HG02938 (cell line): Measurements from ENCODE around the gene ZBTB8B.
"Not testable (repeated sequence)": the region's sequence is repeated elsewhere in the genome, so short reads cannot be mapped to it uniquely, and the experiment has no call there.

Experiments
- ATAC-seq: cut with Tn5 transposase; IDR thresholded peaks from one replicate; pipeline ENCODE4 v1.9.1; 2021; ENCODE audit warnings: mild to moderate bottlenecking, moderate library complexity; ENCODE audit not compliant: unreplicated experiment

ZBTB8B gene

DNA sequence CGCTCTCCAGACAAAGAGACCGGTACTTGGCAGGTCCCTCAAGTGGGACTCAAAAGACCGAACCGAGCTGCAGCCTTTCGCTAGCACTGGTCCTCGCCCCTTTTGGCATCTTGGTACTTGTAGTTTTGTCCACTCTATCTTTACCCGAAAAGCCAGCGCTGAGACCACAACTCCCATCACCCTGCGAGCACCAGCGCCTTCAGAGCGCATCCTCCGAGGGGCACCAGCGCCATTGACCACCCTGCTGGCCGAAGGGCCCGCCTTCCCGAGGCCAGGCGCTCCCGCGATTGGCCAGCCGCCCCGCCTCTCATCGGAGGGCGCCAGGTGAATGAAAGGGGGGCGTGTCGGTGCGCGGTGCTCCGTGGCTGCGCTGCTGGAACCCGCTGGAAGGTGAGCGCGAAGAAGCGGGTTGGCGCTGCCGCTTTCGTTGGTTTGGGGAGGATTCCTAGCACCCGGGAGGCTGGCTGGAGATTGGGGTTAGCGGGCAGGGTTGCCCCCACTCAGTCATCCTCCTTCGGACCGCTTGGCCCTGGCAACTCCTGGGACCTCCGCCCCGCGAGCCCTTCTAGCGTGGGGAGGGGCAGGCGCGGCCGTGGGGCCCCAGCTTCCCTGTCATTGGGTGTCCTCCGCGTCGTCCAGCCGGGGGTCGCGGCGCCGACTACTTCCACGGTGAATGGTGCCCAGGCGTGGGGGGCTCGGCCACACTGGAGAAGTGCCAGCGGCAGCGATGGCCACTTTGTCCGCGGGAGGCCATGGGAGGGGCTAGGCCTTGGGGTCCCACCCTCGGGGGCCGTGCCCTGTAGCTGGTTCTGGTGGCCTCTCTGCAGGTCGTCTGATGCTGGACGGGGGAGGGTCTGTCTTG, at the start of gene ZBTB8B:
ZBTB8B (plus strand) TSS at position 357 of the 862 bp plus-strand sequence. CDS start 5,553 bp downstream, outside the sequence.
- ATAC-seq = no peak

DNA sequence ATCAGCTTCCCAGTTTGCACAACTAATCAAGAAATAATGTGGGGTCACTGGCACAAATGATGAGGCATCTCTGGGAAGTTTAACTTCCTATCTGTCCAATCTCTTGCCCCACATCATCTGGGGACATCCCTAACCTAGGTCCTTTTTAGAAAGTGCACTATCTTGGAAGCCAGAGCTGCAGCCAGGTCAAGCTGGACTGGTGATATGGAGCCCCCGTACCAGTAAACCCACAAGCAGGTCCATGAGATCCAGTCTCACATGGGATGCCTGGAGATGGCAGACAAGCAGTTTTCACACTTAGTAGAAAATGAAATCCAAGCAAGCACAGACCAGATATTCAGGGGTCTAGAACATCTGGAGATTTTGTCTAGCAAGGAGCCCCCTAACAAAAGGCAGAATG, 43.1 kb upstream of the ZBTB8B start:
- ATAC-seq = no peak

DNA sequence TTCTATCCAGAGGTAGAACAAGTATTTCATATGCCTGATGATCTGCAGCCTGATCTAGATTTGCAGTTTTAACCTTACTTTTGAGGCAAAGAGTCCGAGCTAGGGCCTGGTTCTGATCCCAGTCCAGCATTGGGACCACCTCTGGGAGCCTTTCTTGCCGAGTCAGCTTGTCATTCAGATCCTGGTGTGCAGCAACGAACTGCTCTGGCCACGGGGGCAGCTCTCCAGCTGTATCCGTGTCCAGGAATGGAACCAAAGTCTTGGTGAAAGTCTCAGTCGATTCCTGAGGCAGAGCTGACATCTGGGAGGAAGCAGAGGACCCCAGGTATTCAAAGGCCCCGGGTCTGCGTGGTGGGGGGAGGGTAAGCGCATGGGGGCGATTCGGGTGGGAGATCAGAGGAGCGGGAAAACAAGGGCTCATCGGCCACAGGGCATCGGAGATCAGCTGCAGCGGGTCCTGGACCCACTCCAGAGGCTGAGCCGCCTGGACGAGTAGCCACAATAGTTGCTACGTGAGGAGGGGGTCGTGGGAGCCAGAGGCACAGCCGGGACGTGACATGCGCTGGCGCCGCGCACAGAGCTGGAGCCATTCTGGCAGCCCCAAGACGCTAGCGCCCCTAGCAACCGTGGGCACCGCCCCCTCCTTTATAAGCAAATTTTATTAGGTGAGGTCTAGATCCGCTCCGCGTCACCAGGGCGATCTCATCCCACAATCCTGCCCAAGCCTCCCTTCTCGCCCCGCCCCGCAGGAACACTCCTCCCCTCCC, 38.2 kb upstream of the ZBTB8B start:
- ATAC-seq = no peak

DNA sequence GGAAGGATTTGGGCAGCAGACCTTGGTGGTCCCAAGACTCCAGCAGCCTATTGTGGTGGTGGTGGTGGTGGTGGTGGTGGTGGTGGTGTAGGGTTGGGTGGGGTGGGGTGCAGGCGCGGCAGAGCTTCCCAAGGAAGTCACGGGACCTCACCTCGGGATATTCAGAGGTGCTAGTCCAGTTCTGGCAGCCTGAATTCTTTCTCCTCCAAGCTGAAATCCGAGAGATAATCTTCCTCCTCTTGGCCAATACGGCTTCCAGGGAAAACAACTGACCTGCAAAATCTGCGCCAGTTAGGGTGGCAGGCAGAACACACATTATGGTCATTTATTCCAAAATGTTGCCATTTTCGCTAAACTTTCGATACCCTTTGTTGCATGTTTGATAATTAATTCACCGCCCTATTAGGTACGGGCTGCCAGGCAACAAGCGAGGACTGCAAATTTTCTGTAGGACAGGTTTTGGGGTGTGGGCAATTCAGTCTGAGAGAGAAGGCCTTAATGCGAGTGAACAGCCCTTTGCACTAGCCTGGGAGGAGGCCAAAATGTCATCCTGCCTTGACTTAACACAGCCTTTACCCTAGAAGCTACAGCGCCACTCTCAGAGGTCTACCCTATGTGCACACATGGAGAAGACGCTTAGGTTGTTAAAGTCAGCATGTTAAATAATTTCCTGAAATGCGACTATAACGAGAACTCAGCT, 37.5 kb upstream of the ZBTB8B start:
- no peak for ATAC-seq

DNA sequence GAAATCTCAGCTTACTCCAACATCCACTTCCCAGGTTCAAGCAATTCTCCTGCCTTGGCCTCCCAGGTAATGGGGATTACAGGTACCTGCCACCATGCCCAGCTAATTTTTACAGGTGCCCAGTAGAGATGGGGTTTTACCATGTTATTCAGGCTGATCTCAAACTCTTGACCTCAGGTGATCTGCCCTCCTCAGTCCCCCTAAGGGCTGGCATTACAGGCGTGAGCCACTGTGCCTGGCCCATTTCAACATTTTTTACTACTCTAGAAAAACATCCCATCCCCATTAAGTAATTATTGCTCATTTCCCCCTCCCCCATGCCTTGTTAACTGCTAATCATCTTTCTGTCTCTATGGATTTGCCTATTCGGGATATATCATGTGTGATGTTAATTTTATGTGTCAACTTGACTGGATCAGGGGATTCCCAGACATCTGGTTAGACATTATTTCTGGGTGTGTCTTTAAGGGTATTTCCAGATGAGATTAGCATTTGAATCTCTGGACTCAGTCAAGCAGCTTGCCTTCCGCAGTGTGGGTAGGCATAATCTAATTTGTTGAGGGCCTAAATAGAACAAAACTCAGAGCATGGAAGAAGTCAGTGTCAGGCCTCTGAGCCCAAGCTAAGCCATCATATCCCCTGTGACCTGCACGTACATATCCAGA, 33.0 kb upstream of the ZBTB8B start:
- no peak for ATAC-seq

DNA sequence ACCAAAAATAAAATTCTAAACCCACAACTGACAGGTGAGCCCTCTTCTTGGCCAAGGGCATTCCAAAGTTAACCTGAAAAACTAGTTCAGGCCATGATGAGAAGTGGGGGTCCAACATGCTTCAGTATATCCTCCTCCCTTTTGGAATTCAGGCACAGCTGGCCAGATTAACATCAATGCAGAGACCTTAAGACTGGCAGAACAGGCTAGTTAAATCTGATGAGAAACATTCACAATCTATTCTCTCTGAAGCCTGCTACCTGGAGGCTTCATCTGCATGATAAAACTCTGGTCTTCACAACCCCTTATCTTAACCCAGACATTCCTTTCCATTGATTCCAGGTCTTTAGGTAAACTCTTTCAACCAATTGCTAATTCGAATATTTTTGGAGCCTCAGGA, 26.7 kb upstream of the ZBTB8B start:
- ATAC-seq = no peak

DNA sequence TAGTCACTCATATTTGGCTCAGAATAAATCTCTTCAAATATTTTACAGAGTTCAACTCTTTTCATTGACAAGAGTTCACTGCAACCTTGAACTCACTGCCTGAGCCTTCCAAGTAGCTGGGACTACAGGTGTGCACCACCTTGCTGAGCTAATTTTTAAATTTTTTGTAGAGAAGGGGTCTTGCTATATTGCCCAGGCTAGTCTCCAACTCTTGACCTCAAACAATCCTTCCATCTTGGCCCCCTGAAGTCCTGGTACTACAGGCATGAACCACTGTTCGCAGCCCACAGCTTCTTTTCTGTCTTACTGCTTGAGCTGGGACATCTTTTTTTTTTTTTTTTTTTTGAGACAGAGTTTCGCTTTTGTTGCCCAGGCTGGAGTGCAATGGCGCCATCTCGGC, 26.1 kb upstream of the ZBTB8B start:
- not testable (repeated sequence) for ATAC-seq

DNA sequence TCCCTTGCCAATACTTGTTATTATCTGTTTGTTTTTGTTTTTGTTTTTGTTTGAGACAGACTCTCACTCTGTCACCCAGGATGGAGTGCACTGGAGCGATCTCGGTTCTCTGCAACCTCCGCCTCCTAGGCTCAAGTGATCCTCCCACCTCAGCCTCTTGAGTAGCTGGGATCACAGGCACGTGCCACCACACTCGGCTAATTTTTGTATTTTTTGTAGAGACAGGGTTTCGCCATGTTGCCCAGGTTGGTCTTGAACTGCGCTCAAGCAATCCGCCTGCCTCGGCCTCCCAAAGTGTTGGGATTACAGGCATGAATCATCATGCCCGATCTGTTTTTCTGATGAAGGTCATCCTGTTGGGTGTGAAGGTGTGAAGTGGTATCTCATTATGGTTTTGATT, 23.4 kb upstream of the ZBTB8B start:
- ATAC-seq = not testable (repeated sequence)

DNA sequence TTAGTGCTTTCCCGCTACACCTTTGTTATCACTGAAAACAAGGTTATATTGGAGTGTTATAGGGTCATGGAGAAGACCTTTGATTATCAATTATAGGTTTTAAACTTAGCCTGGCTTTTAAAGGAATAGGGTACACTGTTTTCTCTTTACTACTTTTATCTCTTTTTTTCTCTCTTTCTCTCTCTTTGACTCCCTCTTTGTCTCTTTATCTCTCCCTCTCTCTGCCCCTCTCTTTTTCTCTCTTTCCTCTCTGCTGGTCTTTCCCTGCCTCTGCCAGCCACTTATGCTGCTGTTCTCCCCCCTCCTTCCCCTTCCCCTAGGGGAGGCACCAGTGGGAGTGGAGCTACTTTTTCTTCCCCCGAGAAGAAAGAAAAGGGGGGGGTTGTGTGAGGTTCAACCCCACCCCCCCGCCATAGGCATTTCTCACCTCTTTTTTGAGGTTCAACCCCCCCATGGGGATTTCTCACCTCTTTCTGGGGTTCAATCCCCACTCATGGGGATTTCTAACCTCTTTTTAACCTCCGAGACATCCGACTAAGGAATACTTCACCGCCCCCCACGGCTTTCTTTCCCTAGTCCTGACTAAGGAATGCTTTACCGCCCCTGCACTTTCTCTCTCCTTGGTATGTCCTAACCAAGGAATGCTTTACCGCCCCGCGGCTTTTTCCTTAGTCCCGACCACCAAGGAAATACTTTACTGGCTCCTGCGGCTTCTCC, 17.2 kb upstream of the ZBTB8B start:
- no peak for ATAC-seq

DNA sequence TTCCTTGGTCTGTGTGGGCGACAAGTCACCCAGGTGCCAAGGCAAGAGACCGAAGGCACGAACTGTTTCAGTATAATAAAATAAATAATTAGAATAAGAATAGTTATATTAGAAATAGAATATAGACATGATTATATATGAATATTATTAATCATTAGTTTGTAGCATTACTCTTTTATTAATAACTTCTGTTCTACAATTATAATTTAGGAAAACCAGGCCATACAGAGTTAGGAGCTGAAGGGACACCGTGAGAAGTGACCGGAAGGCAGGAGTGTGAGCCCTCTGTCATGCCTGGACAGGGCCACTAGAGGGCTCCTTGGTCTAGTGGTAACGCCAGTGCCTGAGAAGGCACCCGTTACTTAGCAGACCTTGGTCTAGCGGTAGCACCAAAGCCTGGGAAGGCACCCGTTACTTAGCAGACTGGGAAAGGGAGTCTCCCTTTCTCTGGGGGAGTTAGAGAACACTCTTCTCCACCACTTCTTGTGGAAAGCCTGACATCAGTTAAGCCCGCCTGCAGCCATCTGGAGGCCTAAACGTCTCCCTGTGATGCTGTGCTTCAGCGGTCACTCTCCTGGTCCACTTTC, 16.6 kb upstream of the ZBTB8B start:
- ATAC-seq = not testable (repeated sequence)

DNA sequence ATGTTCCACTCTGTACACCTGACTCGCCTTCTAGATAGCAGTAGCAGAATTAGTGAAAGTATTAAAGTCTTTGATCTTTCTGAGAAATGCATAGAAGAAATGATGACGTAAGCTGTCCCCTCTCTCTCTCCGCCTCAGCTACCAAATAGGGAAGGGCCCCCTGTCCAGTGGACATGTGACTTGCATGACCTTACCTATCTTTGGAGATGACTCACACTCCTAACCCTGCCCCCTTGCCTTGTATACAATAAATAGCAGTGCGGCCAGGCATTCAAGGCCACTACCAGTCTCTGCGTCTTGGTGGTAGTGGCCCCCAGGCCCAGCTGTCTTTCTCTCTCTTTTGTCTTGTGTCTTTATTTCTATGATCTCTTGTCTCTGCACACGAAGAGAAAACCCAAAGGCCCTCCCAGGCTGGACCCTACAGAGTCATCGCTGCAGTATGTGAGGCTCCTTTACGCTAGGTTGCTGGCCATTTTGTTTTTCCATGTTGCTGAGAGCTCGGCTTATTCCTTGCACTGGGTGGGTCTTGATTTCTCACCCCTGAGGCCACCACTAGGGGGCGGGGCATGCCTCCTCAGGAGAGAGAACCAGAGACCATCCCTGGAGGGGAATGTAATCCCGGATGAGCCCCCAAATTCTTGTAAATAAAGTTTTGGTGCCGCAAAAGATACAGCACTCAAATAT, 16.0 kb upstream of the ZBTB8B start:
- ATAC-seq = no peak

DNA sequence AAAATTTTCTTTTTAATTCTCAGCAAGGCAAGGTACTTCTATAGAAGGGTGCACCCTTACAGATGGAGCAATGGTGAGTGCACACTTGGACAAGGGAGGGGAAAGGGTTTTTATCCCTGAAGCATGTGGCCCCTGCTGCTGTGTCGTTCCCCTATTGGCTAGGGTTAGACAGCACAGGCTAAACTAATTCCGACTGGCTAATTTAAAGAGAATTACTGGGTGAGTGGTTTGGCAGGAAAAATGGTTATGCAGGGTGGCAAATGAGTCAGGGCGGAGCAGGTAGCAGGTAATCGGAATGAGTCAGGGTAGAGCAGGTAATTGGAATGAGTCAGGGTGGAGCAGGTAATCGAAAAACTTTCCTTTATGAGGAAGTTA, 15.4 kb upstream of the ZBTB8B start:
- ATAC-seq = not testable (repeated sequence)

DNA sequence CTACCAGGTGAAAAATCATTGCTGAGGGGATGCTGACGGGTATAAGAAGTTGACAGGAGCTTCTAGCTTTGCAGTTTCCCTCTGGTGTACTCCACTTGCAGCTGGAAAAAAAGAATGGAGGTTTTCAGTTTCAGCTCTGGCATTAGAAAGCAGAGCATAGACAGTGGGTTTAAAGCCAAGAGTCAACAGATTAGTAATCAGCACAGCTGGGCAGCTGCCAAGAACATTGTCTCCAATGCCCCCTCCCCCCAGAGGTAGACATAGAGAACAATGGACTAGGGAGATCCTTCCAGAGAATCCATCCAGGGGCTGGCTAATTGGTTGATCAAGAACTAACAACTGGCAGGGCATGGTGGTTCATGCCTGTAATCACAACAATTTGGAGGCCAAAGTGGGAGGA, 10.1 kb upstream of the ZBTB8B start:
- no peak for ATAC-seq

DNA sequence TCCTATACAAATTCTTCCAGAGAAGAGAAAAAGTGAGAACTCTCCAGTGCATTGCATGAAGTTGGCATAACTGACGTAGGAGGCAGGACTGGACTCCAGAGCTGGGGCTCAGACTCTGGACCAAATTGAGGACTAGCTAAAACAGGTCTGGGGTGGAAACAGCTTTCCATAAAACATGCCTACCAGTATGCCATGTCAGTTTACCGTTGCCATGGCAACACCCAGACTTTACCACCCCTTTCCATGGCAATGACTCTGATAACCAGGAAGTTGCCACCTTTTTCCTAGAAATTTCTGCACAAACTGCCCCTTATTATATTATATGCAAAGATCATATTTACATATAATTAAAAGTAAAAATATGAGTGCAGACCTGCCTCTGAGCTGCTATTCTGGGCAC, 8.9 kb upstream of the ZBTB8B start:
- ATAC-seq = no peak

DNA sequence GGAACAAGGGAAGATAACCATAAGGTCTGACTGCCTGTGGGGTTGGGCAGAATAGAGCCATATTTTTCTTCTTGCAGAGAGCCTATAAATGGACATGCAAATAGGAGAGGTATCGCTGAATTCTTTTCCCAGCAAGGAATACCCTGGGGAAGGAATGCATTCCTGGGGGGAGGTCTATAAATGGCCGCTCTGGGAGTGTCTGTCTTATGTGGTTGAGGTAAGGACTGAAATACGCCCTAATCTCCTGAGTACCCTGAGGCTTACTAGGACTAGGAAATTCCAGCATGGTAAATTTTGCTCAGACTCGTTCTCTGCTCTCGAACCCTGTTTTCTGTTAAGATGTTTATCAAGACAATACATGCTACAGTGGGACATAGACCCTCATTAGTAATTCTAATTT, 6.1 kb upstream of the ZBTB8B start:
- ATAC-seq = not testable (repeated sequence)

DNA sequence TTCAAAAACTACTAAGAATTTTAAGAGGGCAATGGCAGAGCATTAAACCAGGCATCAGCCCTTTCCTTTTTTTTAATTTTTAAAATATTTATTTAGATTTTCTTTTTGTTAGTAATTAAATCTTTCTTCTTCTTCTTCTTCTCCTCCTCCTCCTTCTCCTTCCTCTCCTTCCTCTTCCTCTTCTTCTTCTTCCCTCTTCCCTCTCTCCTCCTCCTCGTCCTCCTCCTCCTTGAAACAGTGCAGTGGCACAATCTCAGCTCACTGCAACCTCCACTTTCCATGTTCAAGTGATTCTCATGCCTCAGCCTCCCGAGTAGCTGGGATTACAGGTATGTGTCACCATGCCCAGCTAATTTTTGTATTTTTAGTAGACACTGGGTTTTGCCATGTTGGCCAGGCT, 1.9 kb upstream of the ZBTB8B start:
- ATAC-seq = not testable (repeated sequence)

DNA sequence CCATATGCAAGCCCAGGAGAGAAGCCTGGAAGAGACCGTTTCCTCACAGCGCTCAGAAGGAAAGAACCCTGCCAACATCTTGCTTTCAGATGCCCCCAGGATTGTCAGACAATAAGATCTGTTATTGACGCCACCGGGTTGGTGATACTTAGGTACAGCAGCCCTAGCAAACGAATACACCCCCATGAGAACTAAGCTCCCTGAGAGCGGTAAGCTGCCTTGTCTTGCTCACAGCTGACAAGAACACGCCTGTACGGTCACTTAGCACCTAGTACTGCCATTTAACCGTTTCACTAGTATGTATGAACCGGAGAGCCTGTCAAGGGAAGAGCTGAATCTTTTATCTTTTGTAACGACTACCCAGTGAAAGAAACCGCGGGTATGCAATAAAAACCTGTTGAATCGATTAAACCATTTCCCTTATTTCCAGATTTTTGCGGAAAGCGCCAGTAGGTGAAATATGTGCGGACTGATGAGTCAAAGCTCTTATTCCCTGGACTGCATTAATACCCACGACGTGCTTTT, 619 bp upstream of the ZBTB8B start:
- ATAC-seq = no peak

DNA sequence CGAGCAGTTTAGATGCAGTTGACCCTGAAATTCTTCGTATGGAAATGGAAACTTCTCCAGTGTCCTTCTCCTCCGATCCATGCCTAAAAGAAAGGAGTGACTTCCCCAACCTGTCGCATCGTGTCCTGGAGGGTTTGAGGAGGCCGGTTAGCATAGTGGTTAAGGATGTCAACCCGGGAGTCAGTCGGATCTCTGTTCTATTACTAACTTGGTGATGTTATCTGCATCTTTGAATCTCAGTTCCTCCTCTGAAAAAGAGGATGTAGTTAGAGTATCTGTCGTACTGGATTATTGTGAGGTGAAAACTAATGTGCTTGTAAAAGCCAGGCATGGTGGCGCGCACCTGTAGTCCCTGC, 684 bp downstream of the ZBTB8B start:
- no peak for ATAC-seq

DNA sequence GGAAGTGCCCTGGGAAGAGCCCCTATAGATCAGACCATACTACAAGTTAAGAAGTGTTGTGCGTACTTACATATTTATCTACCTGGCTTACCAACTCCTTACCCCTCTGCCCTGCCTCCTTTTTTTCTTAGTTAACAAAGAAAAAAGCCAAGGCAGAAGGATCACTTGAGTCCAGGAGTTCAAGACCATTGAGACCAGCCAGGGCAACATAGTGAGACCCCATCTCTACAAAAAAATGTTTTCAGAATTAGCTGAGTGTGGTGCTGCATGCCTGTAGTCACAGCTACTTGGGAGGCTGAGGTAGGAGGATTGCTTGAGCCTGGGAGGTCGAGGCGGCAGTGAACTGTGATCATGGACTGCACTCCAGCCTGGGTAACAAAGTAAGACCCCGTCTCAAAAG, 1.9 kb downstream of the ZBTB8B start:
- no peak for ATAC-seq
